Endothelial cell of umbilical vein (primary cell): Measurements from ENCODE around the gene RLN3. TPM values are rescaled to one million over a fixed set of nuclear protein-coding genes. Genes with fewer than 3 reads are reported as not detected.
A peak's percentile ranks its signal among the peaks of the same experiment; 100 is the strongest.

ENCODE experiments used
- BruUV-seq: library from RNA; stranded (reverse); fragments of 400-500 nt; replicated peaks from 2 replicates; lab custom pipeline; 2021; lab: Mats Ljungman, UMichigan
- CTCF ChIA-PET: fragments of 300-600, 350-600 bp; sonication (Branson Sonifier 250); formaldehyde crosslinking; loops from one replicate; lab custom pipeline; 2021; ENCODE audit warnings: antibody characterized with exemption, inconsistent platforms; lab: Charles Lee
- POLR2A ChIA-PET: fragments of 300-600, 350-600 bp; sonication (Branson Sonifier 250); formaldehyde crosslinking; loops from one replicate; lab custom pipeline; 2021; ENCODE audit warnings: antibody characterized with exemption, inconsistent platforms; lab: Charles Lee
- DNase-seq: peaks from one replicate; pipeline ENCODE4 v3.0.0-alpha.2; 2011; ENCODE audit warnings: low read depth, low spot score
- FAIRE-seq: peaks from 2 replicates; lab custom pipeline; 2011; peaks lifted over from hg19 to GRCh38; lab: Jason Lieb, UNC
- H2AFZ ChIP-seq: 2 replicates; pipeline ENCODE4 v1.6.0; 2012; ENCODE audit warnings: low read depth, low read length, control low read depth, inconsistent platforms
- H3K27ac ChIP-seq: 2 replicates; pipeline ENCODE4 v1.5.1; 2011; ENCODE audit warnings: low read depth, mild to moderate bottlenecking, control low read depth, low read length, moderate library complexity; ENCODE audit not compliant: insufficient read depth
- H3K27me3 ChIP-seq, 2 experiments: 2 replicates each; pipeline versions ENCODE4 v1.6.0 to v1.6.1; 2011; ENCODE audit warnings: low read length in 2 of 2, mixed read lengths in 1 of 2; ENCODE audit not compliant: control insufficient read depth in 2 of 2, insufficient read depth in 2 of 2
- H3K36me3 ChIP-seq, 2 experiments: 2 replicates in 1 of 2; 3 replicates in 1 of 2; pipeline ENCODE4 v1.5.1; 2011; ENCODE audit warnings: low read length in 2 of 2, mild to moderate bottlenecking in 1 of 2, moderate library complexity in 1 of 2; ENCODE audit not compliant: control insufficient read depth in 2 of 2, insufficient read depth in 2 of 2; ENCODE audit errors: extremely low read depth in 1 of 2
- H3K4me1 ChIP-seq: 3 replicates; pipeline ENCODE4 v1.5.1; 2011; ENCODE audit warnings: mild to moderate bottlenecking, low read length; ENCODE audit not compliant: control insufficient read depth, insufficient read depth; ENCODE audit errors: extremely low read depth
- H3K4me2 ChIP-seq: 2 replicates; pipeline ENCODE4 v1.6.1; 2011; ENCODE audit warnings: low read length, control low read depth, mixed read lengths; ENCODE audit not compliant: insufficient read depth
- H3K4me3 ChIP-seq, 3 experiments: fragments of 200-600 bp in 1 of 3; sonication (generic), shearing (Covaris generic) in 1 of 3; replicated peaks in 1 of 3; 2 replicates each; pipeline ENCODE4 v1.5.1; 2011 to 2016; ENCODE audit warnings: control low read depth in 3 of 3, low read length in 3 of 3, mild to moderate bottlenecking in 2 of 3, inconsistent platforms in 1 of 3, low read depth in 1 of 3, moderate library complexity in 1 of 3; ENCODE audit not compliant: insufficient read depth in 1 of 3
- H3K79me2 ChIP-seq: 2 replicates; pipeline ENCODE4 v1.6.0; 2012; ENCODE audit warnings: low read length, inconsistent platforms; ENCODE audit not compliant: control insufficient read depth, insufficient read depth
- H3K9ac ChIP-seq: replicated peaks from 2 replicates; pipeline ENCODE3; 2011; ENCODE audit warnings: low read length, control low read depth; ENCODE audit not compliant: insufficient read depth; ENCODE audit errors: extremely low read depth
- H3K9me1 ChIP-seq: replicated peaks from 3 replicates; pipeline ENCODE4 v1.6.0; 2011; ENCODE audit warnings: mild to moderate bottlenecking, low read length; ENCODE audit not compliant: control insufficient read depth, insufficient read depth; ENCODE audit errors: extremely low read depth
- H3K9me3 ChIP-seq: replicated peaks from 2 replicates; pipeline ENCODE4 v1.5.1; 2012; ENCODE audit warnings: low read length, inconsistent platforms; ENCODE audit not compliant: control insufficient read depth, insufficient read depth
- H4K20me1 ChIP-seq: replicated peaks from 2 replicates; pipeline ENCODE3; 2011; ENCODE audit warnings: mild to moderate bottlenecking, low read length; ENCODE audit not compliant: control insufficient read depth, insufficient read depth; ENCODE audit errors: extremely low read depth
- EZH2 ChIP-seq: IDR thresholded peaks from 2 replicates; pipeline ENCODE4 v1.6.1; 2012; ENCODE audit warnings: borderline replicate concordance, low read depth, mild to moderate bottlenecking, moderate library complexity, low read length, inconsistent platforms; ENCODE audit not compliant: severe bottlenecking
- FOS ChIP-seq: IDR thresholded peaks from 2 replicates; pipeline ENCODE4 v1.6.1; 2011; ENCODE audit warnings: mild to moderate bottlenecking, low read length, moderate library complexity, borderline replicate concordance; ENCODE audit not compliant: insufficient read depth
- GATA2 ChIP-seq: IDR thresholded peaks from 2 replicates; pipeline ENCODE4 v1.7.0; 2011; ENCODE audit warnings: low read depth, mild to moderate bottlenecking, moderate library complexity, mixed read lengths, low read length; ENCODE audit not compliant: insufficient read length, insufficient read depth
- JUN ChIP-seq: IDR thresholded peaks from 2 replicates; pipeline ENCODE4 v1.6.1; 2011; ENCODE audit warnings: borderline replicate concordance, low read depth; ENCODE audit not compliant: insufficient read length, insufficient read depth
- MYC ChIP-seq: IDR thresholded peaks from one replicate; pipeline ENCODE4 v1.6.1; 2011; ENCODE audit warnings: mild to moderate bottlenecking, low read depth, low read length
- POLR2A ChIP-seq: IDR thresholded peaks from 2 replicates; pipeline ENCODE4 v1.6.1; 2012; ENCODE audit warnings: low read depth, mild to moderate bottlenecking, control low read depth, low read length
- POLR2AphosphoS5 ChIP-seq: IDR thresholded peaks from 2 replicates; pipeline ENCODE4 v1.6.1; 2012; ENCODE audit warnings: low read depth, mild to moderate bottlenecking, control low read depth, low read length, moderate library complexity; ENCODE audit not compliant: insufficient read depth
- dilution Hi-C: fragments of 300-500 bp; cut with MboI; formaldehyde crosslinking; loops from one replicate; pipeline ENCODE4 v1.15.0; 2019; ENCODE audit warnings: low sequenced_read_pairs; ENCODE audit not compliant: extremely low pct_ligation_motif_present
- intact Hi-C: fragments of 100-400 bp; cut with micrococcal nuclease; formaldehyde crosslinking; loops from one replicate; pipeline ENCODE4 v1.10.0; 2022
- polyA plus RNA-seq, 4 experiments: library from polyadenylated mRNA; depleted of rRNA in 3 of 4; stranded (reverse) in 3 of 4; unstranded in 1 of 4; fragments of >200 nt; gene quantifications; 2 replicates each; pipeline versions ENCODE4 v1.2.1 to v1.2.3, GENCODE V29; 2011 to 2012; ENCODE audit warnings: missing spikeins in 1 of 4
- total RNA-seq: library from RNA; stranded (reverse); gene quantifications from 2 replicates; pipeline ENCODE4 v1.2.3, GENCODE V29; 2021
- TF ChIP-seq, protein P1 (sequence below): IDR thresholded peaks from 2 replicates; pipeline ENCODE4 v1.6.1; 2011; ENCODE audit not compliant: insufficient read depth, insufficient read length
- TF ChIP-seq, protein P2 (sequence below), 2 donors: IDR thresholded peaks; 1 replicate in 1 of 2; 2 replicates in 1 of 2; pipeline ENCODE4 v1.5.1; 2011; ENCODE audit warnings: low read length in 2 of 2, mild to moderate bottlenecking in 2 of 2, moderate library complexity in 2 of 2, control low read depth in 1 of 2, inconsistent platforms in 1 of 2, low read depth in 1 of 2; ENCODE audit not compliant: insufficient read depth in 1 of 2; ENCODE audit errors: extremely low read depth in 1 of 2

The RLN3 gene
- total and polyA plus RNA-seq, 2 donors (not counting 3 experiments of a cell fraction or from before 2014, with no cell fraction given): not detected

DNA sequence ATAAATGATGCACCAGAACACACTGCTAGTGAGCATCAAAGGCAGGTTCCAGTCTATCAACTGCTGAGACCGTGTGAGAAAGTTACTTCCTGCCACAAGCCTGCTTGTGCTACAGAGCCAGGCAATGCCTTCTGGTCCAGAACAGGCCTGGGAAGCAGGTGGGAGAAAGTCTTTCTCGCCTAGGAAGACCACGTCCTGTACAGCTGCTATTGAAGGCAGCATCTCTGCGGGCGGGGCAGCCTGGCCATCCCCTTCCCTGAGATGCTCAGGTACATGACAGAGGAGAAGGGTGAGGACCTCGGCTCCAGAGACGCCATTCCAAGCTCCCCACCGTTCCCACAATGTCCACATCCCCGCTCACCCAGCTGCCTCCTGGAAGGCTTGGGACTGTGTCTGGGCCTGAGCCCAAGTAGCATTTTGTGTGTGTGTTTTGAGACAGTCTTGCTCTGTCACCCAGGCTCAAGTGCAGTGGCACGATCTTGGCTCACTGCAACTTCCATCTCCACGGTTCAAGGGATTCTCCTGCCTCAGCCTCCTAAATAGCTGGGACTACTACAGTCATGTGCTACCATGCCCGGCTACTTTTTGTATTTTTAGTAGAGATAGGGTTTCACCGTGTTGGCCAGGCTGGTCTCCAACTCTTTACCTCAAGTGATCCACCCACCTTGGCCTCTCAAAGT is 25.2 kb upstream of the RLN3 start:
- CTCF ChIA-PET: interaction anchor here (0.9 to 2.5 kb wide), 6 partner anchors 14 to 57 kb away, joined by 3 to 9 read pairs (median 4); partner anchors contain the start of gene IL27RA
- Histone ChIP-seq H3K4me3 (no peak overlapping the region), H3K36me3 (peaks cover 0 to 1% of the 10 kb centered on the region in 2 experiments), H3K4me2 (no peak overlapping the region), H3K27ac (no peak overlapping the region), H3K9me1 (no peaks in the 10 kb centered on the region), H3K4me1 (peaks cover 20% of the 10 kb centered on the region), H3K9ac (no peak overlapping the region), H3K79me2 (peaks cover 10% of the 10 kb centered on the region), H3K27me3 (no peaks in the 10 kb centered on the region), H2AFZ (no peak overlapping the region), H4K20me1 (no peaks in the 10 kb centered on the region), H3K9me3 (no peaks in the 10 kb centered on the region)
- dilution Hi-C loops: no loop called here
- BruUV-seq: no TSS peak
- DNase-seq: no peak
- intact Hi-C loops: no loop called here
- TF ChIP-seq POLR2AphosphoS5 (no peak), MYC (no peak), EZH2 (no peak), GATA2 (no peak), FOS (no peak), POLR2A (no peak), JUN (no peak)
- TF ChIP-seq, protein P1, sequence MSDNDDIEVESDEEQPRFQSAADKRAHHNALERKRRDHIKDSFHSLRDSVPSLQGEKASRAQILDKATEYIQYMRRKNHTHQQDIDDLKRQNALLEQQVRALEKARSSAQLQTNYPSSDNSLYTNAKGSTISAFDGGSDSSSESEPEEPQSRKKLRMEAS: no peak
- TF ChIP-seq, protein P2, sequence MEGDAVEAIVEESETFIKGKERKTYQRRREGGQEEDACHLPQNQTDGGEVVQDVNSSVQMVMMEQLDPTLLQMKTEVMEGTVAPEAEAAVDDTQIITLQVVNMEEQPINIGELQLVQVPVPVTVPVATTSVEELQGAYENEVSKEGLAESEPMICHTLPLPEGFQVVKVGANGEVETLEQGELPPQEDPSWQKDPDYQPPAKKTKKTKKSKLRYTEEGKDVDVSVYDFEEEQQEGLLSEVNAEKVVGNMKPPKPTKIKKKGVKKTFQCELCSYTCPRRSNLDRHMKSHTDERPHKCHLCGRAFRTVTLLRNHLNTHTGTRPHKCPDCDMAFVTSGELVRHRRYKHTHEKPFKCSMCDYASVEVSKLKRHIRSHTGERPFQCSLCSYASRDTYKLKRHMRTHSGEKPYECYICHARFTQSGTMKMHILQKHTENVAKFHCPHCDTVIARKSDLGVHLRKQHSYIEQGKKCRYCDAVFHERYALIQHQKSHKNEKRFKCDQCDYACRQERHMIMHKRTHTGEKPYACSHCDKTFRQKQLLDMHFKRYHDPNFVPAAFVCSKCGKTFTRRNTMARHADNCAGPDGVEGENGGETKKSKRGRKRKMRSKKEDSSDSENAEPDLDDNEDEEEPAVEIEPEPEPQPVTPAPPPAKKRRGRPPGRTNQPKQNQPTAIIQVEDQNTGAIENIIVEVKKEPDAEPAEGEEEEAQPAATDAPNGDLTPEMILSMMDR (IDR thresholded peaks at IDR 0.05; ENCODE audit: extremely low read depth in 1 of 2, insufficient read depth in 1 of 2, low read depth in 1 of 2, low read length in 2 of 2): no peak
- POLR2A ChIA-PET: no interaction called here
- FAIRE-seq: peak; percentile 4
